OCI-LY7 (cell line): ENCODE results near the gene ARID5B. TPM values are rescaled to one million over a fixed set of nuclear protein-coding genes. Genes with fewer than 3 reads are reported as not detected.

Experiments
- BruUV-seq: library from RNA; stranded (reverse); fragments of 400-500 nt; replicated peaks from 2 replicates; lab custom pipeline; 2021; lab: Mats Ljungman, UMichigan
- CTCF ChIA-PET: fragments of 300-600 bp; sonication (Branson Sonifier 250); formaldehyde crosslinking; loops from one replicate; lab custom pipeline; 2022; ENCODE audit warnings: antibody characterized with exemption; ENCODE audit not compliant: unreplicated experiment; lab: Charles Lee
- POLR2A ChIA-PET: fragments of 300-600 bp; sonication (Branson Sonifier 250); formaldehyde crosslinking; loops from one replicate; lab custom pipeline; 2022; ENCODE audit warnings: antibody characterized with exemption; lab: Charles Lee
- DNase-seq: peaks from one replicate; pipeline ENCODE4 v3.0.0-alpha.2; 2015; ENCODE audit warnings: low spot score
- H2AFZ ChIP-seq: fragments of 200-600 bp; sonication (generic), shearing (Covaris generic); 2 replicates; pipeline ENCODE4 v1.6.1; 2014; ENCODE audit warnings: mild to moderate bottlenecking, antibody characterized with exemption, low read length, moderate library complexity
- H3K27ac ChIP-seq: fragments of 200-600 bp; sonication (generic); 2 replicates; pipeline ENCODE4 v1.5.1; 2014; ENCODE audit warnings: mixed run types, low read depth, mild to moderate bottlenecking, moderate library complexity, low read length, inconsistent platforms; ENCODE audit not compliant: poor library complexity, severe bottlenecking
- H3K36me3 ChIP-seq: fragments of 200-600 bp; sonication (generic); 2 replicates; pipeline ENCODE4 v1.6.1; 2014; ENCODE audit warnings: mild to moderate bottlenecking, antibody characterized with exemption, low read length, moderate library complexity, mixed read lengths; ENCODE audit not compliant: insufficient read depth
- H3K4me1 ChIP-seq: fragments of 200-600 bp; sonication (generic); 2 replicates; pipeline ENCODE4 v1.5.1; 2014; ENCODE audit warnings: mild to moderate bottlenecking, low read length; ENCODE audit not compliant: insufficient read depth, poor library complexity, severe bottlenecking
- H3K4me2 ChIP-seq: fragments of 200-600 bp; sonication (generic); 2 replicates; pipeline ENCODE4 v1.6.1; 2014; ENCODE audit warnings: mild to moderate bottlenecking, low read length
- H3K4me3 ChIP-seq: fragments of 200-600 bp; sonication (generic); 2 replicates; pipeline ENCODE4 v1.5.1; 2014; ENCODE audit warnings: mild to moderate bottlenecking, low read depth, low read length; ENCODE audit not compliant: poor library complexity, severe bottlenecking
- H3K79me2 ChIP-seq: fragments of 200-600 bp; sonication (generic); 2 replicates; pipeline ENCODE4 v1.6.1; 2016; ENCODE audit warnings: low read depth, mild to moderate bottlenecking, low read length, moderate library complexity, mixed read lengths; ENCODE audit not compliant: insufficient read depth
- H3K9me2 ChIP-seq: fragments of 200-600 bp; sonication (generic); 2 replicates; pipeline ENCODE4 v1.6.1; 2016; ENCODE audit warnings: mild to moderate bottlenecking, low read length, mixed read lengths; ENCODE audit not compliant: insufficient read depth
- H3K9me3 ChIP-seq: fragments of 200-600 bp; sonication (generic); 2 replicates; pipeline ENCODE4 v1.6.1; 2014; ENCODE audit warnings: mild to moderate bottlenecking, mixed run types, low read length, mixed read lengths
- H4K20me1 ChIP-seq: fragments of 200-600 bp; sonication (generic); 2 replicates; pipeline ENCODE4 v1.6.1; 2014; ENCODE audit warnings: mild to moderate bottlenecking, antibody characterized with exemption, low read length, moderate library complexity, mixed read lengths; ENCODE audit not compliant: insufficient read depth
- EZH2phosphoT487 ChIP-seq: fragments of 200-600 bp; sonication (generic); IDR thresholded peaks from 2 replicates; pipeline ENCODE4 v1.6.1; 2018; ENCODE audit warnings: low read depth, borderline replicate concordance, mild to moderate bottlenecking, mixed run types, antibody characterized with exemption, low read length, moderate library complexity, mixed read lengths
- intact Hi-C: fragments of 100-400 bp; cut with micrococcal nuclease; formaldehyde crosslinking; loops from one replicate; pipeline ENCODE4 v1.10.0; 2022; ENCODE audit not compliant: unreplicated experiment
- total RNA-seq, 2 experiments: library from RNA; depleted of rRNA in 1 of 2; stranded (reverse); fragments of >200 nt in 1 of 2; shearing (Covaris generic) in 1 of 2; gene quantifications; 2 replicates each; pipeline ENCODE4 v1.2.3, GENCODE V29; 2014 to 2022
- TF ChIP-seq, protein P1 (sequence below): fragments of 200-600 bp; sonication (generic); conservative IDR thresholded peaks from 2 replicates; pipeline ENCODE4 v1.5.1; 2014; ENCODE audit warnings: mild to moderate bottlenecking, antibody characterized with exemption, low read length, moderate library complexity, mixed read lengths

The ARID5B gene
- total RNA-seq, 2 experiments from 2014 or later, result 38.0 to 56.7 TPM

DNA sequence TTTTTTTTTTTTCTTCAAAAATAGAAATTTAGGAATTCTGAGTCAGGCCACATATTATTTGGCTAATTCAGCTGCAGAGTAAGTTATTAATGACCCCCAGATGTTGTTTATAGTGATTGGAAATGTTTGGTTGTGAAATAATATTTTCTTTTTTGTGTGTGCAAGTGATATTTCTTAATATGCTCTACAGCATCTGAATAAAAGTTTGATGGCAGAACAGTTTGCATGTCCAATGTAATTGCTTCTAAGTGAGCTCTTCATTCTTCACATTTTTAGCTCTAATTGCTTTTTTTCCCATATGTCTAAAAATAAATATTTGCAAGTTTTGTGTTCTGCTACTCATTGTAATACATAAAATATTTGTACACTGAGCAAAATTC is 116.0 kb downstream of the ARID5B start:
- Histone ChIP-seq H3K79me2 (peaks cover 48% of the 10 kb centered on the region), H3K27ac (peak overlapping the region; percentile 37), H4K20me1 (no peaks in the 10 kb centered on the region), H3K4me2 (peak overlapping the region; percentile 63), H3K4me1 (peaks cover 66% of the 10 kb centered on the region), H3K36me3 (peaks cover 53% of the 10 kb centered on the region), H3K9me2 (no peaks in the 10 kb centered on the region), H3K9me3 (no peaks in the 10 kb centered on the region; the same call in 1 of the 2 replicates), H2AFZ (no peak overlapping the region), H3K4me3 (no peak overlapping the region)
- BruUV-seq, result no TSS peak
- DNase-seq, result no peak
- CTCF ChIA-PET, result no interaction called here
- intact Hi-C loops, result no loop called here
- TF ChIP-seq, protein P1, sequence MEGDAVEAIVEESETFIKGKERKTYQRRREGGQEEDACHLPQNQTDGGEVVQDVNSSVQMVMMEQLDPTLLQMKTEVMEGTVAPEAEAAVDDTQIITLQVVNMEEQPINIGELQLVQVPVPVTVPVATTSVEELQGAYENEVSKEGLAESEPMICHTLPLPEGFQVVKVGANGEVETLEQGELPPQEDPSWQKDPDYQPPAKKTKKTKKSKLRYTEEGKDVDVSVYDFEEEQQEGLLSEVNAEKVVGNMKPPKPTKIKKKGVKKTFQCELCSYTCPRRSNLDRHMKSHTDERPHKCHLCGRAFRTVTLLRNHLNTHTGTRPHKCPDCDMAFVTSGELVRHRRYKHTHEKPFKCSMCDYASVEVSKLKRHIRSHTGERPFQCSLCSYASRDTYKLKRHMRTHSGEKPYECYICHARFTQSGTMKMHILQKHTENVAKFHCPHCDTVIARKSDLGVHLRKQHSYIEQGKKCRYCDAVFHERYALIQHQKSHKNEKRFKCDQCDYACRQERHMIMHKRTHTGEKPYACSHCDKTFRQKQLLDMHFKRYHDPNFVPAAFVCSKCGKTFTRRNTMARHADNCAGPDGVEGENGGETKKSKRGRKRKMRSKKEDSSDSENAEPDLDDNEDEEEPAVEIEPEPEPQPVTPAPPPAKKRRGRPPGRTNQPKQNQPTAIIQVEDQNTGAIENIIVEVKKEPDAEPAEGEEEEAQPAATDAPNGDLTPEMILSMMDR, result no peak
- no peak for TF ChIP-seq EZH2phosphoT487
- POLR2A ChIA-PET, result interaction anchor here (0.7 to 1.5 kb wide), 3 partner anchors 8 to 29 kb away, joined by 3 to 5 read pairs (median 4); no protein-coding TSS in a partner anchor

DNA sequence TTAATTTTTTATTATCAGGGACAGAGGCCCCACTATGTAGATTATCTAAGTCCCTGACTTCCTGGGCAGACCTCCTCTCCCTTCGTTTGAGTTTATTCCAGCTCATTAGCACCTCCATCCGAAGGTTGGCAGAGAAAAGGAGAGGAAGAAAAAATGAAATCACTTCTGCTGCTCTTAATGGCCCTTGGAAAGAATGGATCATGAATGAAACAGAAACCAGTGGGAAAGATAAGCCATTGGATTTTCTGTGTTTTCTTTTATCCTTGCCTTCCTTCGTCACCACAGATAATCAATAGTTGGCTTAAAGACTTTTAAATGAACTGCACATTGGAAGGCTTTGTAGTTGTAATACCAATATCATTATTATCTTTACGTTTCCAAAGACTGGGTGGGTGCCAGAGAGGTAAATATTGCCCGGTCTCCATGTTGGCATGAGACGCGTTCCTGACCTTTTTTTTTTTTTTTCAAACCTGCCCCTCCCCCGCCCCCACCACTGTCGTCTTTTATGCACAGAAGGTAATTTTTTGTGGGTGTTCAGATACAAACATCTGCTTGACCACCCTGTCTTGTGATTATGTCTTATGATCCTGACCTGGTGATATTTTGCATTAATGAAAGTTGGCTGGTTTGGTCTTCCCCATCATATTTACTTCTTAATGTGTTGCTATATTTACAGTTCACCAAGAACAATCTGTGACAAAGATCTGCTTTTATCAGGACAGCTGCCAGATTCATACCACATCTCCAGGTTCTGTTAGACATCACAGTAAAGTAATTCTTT is 116.8 kb downstream of the ARID5B start:
- CTCF ChIA-PET, result no interaction called here
- H3K4me3 ChIP-seq, result peak overlapping the region; percentile 18
- H3K9me2 ChIP-seq, result no peaks in the 10 kb centered on the region
- H3K4me1 ChIP-seq, result peaks cover 74% of the 10 kb centered on the region
- H3K79me2 ChIP-seq, result peaks cover 48% of the 10 kb centered on the region
- TF ChIP-seq EZH2phosphoT487, result no peak
- TF ChIP-seq, protein P1, result peak; percentile 28; the same call in 1 of the 2 replicates
- no TSS peak for BruUV-seq
- POLR2A ChIA-PET, result interaction anchor here (1.0 to 9.4 kb wide), 6 partner anchors 9 to 119 kb away, joined by 3 to 139 read pairs (median 4); no protein-coding TSS in a partner anchor
- H2AFZ ChIP-seq, result no peak overlapping the region
- H3K27ac ChIP-seq, result peak overlapping the region; percentile 43
- no peak for DNase-seq
- intact Hi-C loops, result no loop called here
- no peaks in the 10 kb centered on the region; the same call in 1 of the 2 replicates for H3K9me3 ChIP-seq
- peaks cover 50% of the 10 kb centered on the region for H3K36me3 ChIP-seq
- no peaks in the 10 kb centered on the region for H4K20me1 ChIP-seq
- H3K4me2 ChIP-seq, result peak overlapping the region; percentile 63
